ENCODE results near the gene CXCL16.
"Not testable (repeated sequence)": the region's sequence is repeated elsewhere in the genome, so short reads cannot be mapped to it uniquely, and the experiment has no call there.

The CXCL16 gene

GRCh38 chr17:4699401-4700056 is 40.2 kb downstream of the CXCL16 start:
- DNase-seq (ENCODE audit: low read depth) = not testable (repeated sequence)

DNA sequence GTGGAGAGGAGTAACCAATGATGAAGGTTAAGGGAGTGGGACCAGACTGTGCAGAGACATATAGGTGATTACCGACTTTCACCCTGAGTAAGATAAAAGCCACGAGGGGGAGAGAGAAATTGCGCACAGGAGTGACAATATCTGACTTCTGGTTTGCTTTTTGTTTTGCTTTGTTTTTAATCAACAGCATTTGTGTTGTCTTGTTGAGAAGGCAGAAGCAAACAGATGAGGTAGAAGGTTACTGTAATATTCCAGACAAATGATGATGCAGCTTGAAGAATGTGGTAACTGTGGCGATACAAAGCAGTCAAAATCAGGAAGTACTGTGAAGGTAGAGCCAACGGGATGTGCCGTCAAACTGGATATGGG is 43.3 kb downstream of the CXCL16 start:
- DNase-seq (ENCODE audit: low read depth) = no peak

DNA sequence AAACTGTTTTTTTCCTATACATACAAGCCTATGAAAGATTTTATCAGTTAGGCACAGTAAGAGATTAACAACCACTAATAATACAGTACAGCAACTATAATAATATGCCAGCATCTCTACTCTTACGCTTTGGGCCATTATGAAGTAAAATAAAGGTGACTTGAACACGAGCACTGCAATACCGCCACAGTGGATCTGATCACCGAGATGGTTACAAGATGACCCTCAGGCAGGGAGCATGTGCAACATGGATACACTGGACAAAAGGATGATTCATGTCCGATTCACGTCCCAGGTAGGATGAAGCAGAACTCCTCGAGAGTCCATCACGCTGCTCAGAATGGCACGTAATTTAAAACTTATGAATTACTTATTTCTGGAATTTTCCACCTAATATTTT is 46.3 kb downstream of the CXCL16 start:
- DNase-seq (ENCODE audit: low read depth) = no peak

DNA sequence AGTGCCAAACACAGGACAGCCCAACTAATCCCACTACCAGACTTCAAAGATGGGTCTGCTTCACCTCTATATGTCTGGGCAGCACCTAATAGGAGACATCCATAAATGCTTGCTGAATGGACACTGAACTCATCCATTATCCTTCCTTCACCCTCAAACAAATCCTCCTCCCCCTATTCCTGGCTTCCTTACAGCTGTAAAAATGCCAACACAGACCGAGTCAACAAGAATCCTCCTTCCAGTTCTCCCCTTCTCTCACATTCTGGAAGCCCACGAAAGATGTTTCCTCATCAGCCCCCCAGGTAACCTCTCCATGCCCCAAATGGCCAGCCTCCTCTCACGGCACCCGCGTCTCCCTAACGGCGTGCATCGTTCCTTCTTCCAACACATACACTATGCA is 48.0 kb downstream of the CXCL16 start:
- DNase-seq (ENCODE audit: low read depth) = no peak

GRCh38 chr17:4690745-4691144 is 49.0 kb downstream of the CXCL16 start:
- DNase-seq (ENCODE audit: low read depth) = no peak

DNA sequence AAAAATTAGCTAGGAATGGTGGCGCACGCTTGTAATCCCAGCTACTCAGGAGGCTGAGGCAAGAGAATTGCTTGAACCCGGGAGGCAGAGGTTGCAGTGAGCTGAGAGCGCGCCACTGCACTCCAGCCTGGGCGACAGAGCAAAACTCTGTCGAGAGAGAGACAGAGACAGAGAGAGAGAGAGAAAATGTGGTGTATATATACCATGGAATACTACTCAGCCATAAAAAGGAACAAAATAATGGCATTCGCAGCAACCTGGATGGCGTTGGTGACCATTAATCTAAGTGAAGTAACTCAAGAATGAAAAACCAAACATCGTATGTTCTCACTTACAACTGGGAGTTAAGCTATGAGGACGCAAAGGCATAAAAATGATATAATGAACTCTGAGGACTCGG is 49.9 kb downstream of the CXCL16 start:
- not testable (repeated sequence) for DNase-seq (ENCODE audit: low read depth)

DNA sequence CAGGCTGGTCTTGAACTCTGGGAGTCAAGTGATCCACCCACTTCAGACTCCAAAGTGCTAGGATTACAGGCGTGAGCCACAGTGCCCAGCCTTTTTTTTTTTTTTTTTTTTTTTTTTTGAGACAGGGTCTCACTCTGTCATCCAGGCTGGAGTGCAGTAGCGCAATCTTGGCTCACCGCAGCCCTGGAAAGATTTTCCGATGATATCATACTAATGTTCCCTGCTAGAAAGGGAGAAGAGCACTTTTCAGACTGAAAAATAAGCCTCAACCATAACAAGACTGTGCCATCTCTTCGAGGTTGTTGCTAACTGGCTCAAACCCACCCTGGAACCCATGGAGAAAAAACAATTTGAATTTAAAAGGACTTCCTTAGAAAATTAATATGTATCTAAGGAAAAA is 56.0 kb downstream of the CXCL16 start:
- DNase-seq (ENCODE audit: low read depth) = not testable (repeated sequence)

Measured in fibroblast of the conjunctiva (primary cell).